Peyer's patch (tissue), 4 donors: Measurements from ENCODE around the gene SPECC1L.
A peak's percentile ranks its signal among the peaks of the same experiment; 100 is the strongest.

Experiments
- POLR2A ChIP-seq, 2 donors: fragments of 450-650 bp; IDR thresholded peaks; one replicate each; pipeline ENCODE4 v1.5.1; 2017; ENCODE audit warnings: antibody characterized with exemption in 2 of 2, mild to moderate bottlenecking in 2 of 2, moderate library complexity in 2 of 2
- TF ChIP-seq, protein P1 (sequence below), 6 experiments: fragments of 450-650 bp in 4 of 6; fragments of 200-600 bp in 2 of 6; sonication (generic) in 1 of 6; IDR thresholded peaks; one replicate each; pipeline ENCODE4 v1.5.1; 2017 to 2019; ENCODE audit warnings: antibody characterized with exemption in 6 of 6, mild to moderate bottlenecking in 3 of 6, moderate library complexity in 1 of 6

DNA sequence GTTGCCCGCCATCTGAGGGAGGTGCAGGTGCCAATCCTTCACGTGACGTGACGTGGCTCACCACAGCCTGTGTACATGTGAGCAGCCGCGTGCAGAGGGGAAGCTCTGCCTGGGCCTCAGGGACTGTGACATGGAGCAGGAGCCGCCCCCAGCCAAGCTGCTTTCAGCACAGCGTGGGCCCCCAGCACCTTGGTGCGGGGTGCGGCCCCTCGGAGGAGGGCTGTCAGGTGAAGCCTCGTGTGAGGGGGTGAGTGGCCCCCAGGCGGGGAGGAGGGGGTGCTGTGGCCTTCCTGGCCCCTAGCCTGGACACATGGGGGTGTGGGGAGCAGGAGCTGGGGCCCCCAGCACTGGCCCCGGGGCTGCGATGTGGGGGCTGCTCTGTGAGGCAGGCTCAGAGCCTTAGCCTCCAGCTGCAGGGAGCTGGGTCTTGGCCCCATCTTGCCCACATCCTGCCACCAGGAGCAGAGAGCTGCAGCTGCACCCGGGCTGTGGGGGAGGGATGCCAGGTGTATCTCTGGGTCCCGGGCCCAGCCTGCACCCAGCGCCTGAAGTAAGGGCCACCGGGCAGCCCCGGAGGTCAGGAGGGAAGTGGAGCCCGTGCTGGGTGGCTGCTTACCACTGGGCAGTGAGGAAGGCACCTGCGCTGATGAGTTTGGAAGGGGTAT is 157.0 kb downstream of the SPECC1L start, which contains the start of gene ADORA2A:
- peak in 1 of 2 donors; percentile 14 for TF ChIP-seq POLR2A (IDR thresholded peaks at IDR 0.05)
- TF ChIP-seq, protein P1, sequence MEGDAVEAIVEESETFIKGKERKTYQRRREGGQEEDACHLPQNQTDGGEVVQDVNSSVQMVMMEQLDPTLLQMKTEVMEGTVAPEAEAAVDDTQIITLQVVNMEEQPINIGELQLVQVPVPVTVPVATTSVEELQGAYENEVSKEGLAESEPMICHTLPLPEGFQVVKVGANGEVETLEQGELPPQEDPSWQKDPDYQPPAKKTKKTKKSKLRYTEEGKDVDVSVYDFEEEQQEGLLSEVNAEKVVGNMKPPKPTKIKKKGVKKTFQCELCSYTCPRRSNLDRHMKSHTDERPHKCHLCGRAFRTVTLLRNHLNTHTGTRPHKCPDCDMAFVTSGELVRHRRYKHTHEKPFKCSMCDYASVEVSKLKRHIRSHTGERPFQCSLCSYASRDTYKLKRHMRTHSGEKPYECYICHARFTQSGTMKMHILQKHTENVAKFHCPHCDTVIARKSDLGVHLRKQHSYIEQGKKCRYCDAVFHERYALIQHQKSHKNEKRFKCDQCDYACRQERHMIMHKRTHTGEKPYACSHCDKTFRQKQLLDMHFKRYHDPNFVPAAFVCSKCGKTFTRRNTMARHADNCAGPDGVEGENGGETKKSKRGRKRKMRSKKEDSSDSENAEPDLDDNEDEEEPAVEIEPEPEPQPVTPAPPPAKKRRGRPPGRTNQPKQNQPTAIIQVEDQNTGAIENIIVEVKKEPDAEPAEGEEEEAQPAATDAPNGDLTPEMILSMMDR (IDR thresholded peaks at IDR 0.05), result peak in 1 of 6 experiments; percentile 5
